ENCODE results near the gene KAZN. TPM values are rescaled to one million over a fixed set of nuclear protein-coding genes. Genes with fewer than 3 reads are reported as not detected.

The KAZN gene
- total RNA-seq, 3 donors from 2014 or later = 0.35 to 1.7 (median 1.2) TPM

GRCh38 chr1:15100121-15100879 lies 501.8 kb downstream of the KAZN start:
- DNase-seq (peak; percentile 18), ATAC-seq (peak; percentile 50 to 57)
- peaks cover 9% of the 10 kb centered on the region for H3K4me1 Mint-ChIP-seq (ENCODE audit: low read depth)
- no peak overlapping the region for H3K4me3 Mint-ChIP-seq
- H3K27me3 Mint-ChIP-seq (ENCODE audit: low read depth) = peaks cover 28% of the 10 kb centered on the region
- no peaks in the 10 kb centered on the region for H3K36me3 Mint-ChIP-seq (ENCODE audit: insufficient read depth)
- H3K9me3 Mint-ChIP-seq = no peaks in the 10 kb centered on the region

GRCh38 chr1:15100880-15101760 lies 502.6 kb downstream of the KAZN start:
- H3K27me3 Mint-ChIP-seq (ENCODE audit: low read depth) = peaks cover 28% of the 10 kb centered on the region
- H3K4me3 Mint-ChIP-seq = no peak overlapping the region
- DNase-seq = no peak
- no peak for ATAC-seq
- peaks cover 9% of the 10 kb centered on the region for H3K4me1 Mint-ChIP-seq (ENCODE audit: low read depth)
- H3K36me3 Mint-ChIP-seq (ENCODE audit: insufficient read depth) = no peaks in the 10 kb centered on the region
- H3K9me3 Mint-ChIP-seq = no peaks in the 10 kb centered on the region

GRCh38 chr1:15101801-15102200 lies 503.3 kb downstream of the KAZN start:
- DNase-seq = no peak
- Mint-ChIP-seq H3K4me3 (no peak overlapping the region), H3K9me3 (no peaks in the 10 kb centered on the region), H3K4me1 (ENCODE audit: low read depth) (peaks cover 9% of the 10 kb centered on the region), H3K27me3 (ENCODE audit: low read depth) (peaks cover 28% of the 10 kb centered on the region), H3K36me3 (ENCODE audit: insufficient read depth) (no peaks in the 10 kb centered on the region)
- ATAC-seq = no peak

- H3K9me3 Mint-ChIP-seq = no peaks in the 10 kb centered on the region
- H3K36me3 Mint-ChIP-seq (ENCODE audit: insufficient read depth) = no peaks in the 10 kb centered on the region
- ATAC-seq = no peak
- H3K27me3 Mint-ChIP-seq (ENCODE audit: low read depth) = peaks cover 28% of the 10 kb centered on the region
- DNase-seq = no peak
- peaks cover 9% of the 10 kb centered on the region for H3K4me1 Mint-ChIP-seq (ENCODE audit: low read depth)
- H3K4me3 Mint-ChIP-seq = no peak overlapping the region
Measured at GRCh38 chr1:15102646-15103045, 504.2 kb downstream of the KAZN start.

GRCh38 chr1:15103211-15103610 lies 504.7 kb downstream of the KAZN start:
- ATAC-seq (no peak), DNase-seq (no peak)
- Mint-ChIP-seq H3K4me1 (ENCODE audit: low read depth) (peaks cover 9% of the 10 kb centered on the region), H3K36me3 (ENCODE audit: insufficient read depth) (no peaks in the 10 kb centered on the region), H3K27me3 (ENCODE audit: low read depth) (peaks cover 28% of the 10 kb centered on the region), H3K9me3 (no peaks in the 10 kb centered on the region), H3K4me3 (no peak overlapping the region)

- no peak overlapping the region for H3K4me3 Mint-ChIP-seq
- ATAC-seq = no peak
- no peak for DNase-seq
Measured at GRCh38 chr1:15103906-15104305, 505.4 kb downstream of the KAZN start.

GRCh38 chr1:15104768-15105167 lies 506.3 kb downstream of the KAZN start:
- DNase-seq = no peak
- Mint-ChIP-seq H3K4me3 (no peak overlapping the region), H3K27me3 (ENCODE audit: low read depth) (peaks cover 22% of the 10 kb centered on the region), H3K9me3 (no peaks in the 10 kb centered on the region), H3K36me3 (ENCODE audit: insufficient read depth) (no peaks in the 10 kb centered on the region), H3K4me1 (ENCODE audit: low read depth) (peaks cover 9% of the 10 kb centered on the region)
- ATAC-seq = no peak

More at GRCh38 chr1:15103906-15104305, 505.4 kb downstream of the KAZN start:
- peaks cover 9% of the 10 kb centered on the region for H3K4me1 Mint-ChIP-seq (ENCODE audit: low read depth)
- H3K9me3 Mint-ChIP-seq = no peaks in the 10 kb centered on the region
- peaks cover 29% of the 10 kb centered on the region for H3K27me3 Mint-ChIP-seq (ENCODE audit: low read depth)
- no peaks in the 10 kb centered on the region for H3K36me3 Mint-ChIP-seq (ENCODE audit: insufficient read depth)

- ATAC-seq = no peak
- H3K27me3 Mint-ChIP-seq (ENCODE audit: low read depth) = peaks cover 5% of the 10 kb centered on the region
- no peaks in the 10 kb centered on the region for H3K36me3 Mint-ChIP-seq (ENCODE audit: insufficient read depth)
- no peaks in the 10 kb centered on the region for H3K4me1 Mint-ChIP-seq (ENCODE audit: low read depth)
- DNase-seq = no peak
- H3K4me3 Mint-ChIP-seq = no peak overlapping the region
- H3K9me3 Mint-ChIP-seq = no peaks in the 10 kb centered on the region
Measured at GRCh38 chr1:15106608-15107007, 508.1 kb downstream of the KAZN start.

GRCh38 chr1:15107058-15107687 lies 508.7 kb downstream of the KAZN start:
- Mint-ChIP-seq H3K27me3 (ENCODE audit: low read depth) (peaks cover 2% of the 10 kb centered on the region), H3K36me3 (ENCODE audit: insufficient read depth) (no peaks in the 10 kb centered on the region), H3K4me3 (no peak overlapping the region), H3K9me3 (no peaks in the 10 kb centered on the region), H3K4me1 (ENCODE audit: low read depth) (peaks cover 3% of the 10 kb centered on the region)
- DNase-seq (no peak), ATAC-seq (no peak)

- Mint-ChIP-seq H3K9me3 (no peaks in the 10 kb centered on the region), H3K4me1 (ENCODE audit: low read depth) (peaks cover 5% of the 10 kb centered on the region), H3K36me3 (ENCODE audit: insufficient read depth) (no peaks in the 10 kb centered on the region), H3K4me3 (no peak overlapping the region), H3K27me3 (ENCODE audit: low read depth) (peaks cover 2% of the 10 kb centered on the region)
- DNase-seq (no peak), ATAC-seq (no peak)
Measured at GRCh38 chr1:15107911-15108310, 509.4 kb downstream of the KAZN start.

GRCh38 chr1:15110128-15110866 lies 511.8 kb downstream of the KAZN start:
- Mint-ChIP-seq H3K4me3 (no peak overlapping the region), H3K4me1 (ENCODE audit: low read depth) (peaks cover 5% of the 10 kb centered on the region), H3K36me3 (ENCODE audit: insufficient read depth) (no peaks in the 10 kb centered on the region), H3K27me3 (ENCODE audit: low read depth) (peaks cover 2% of the 10 kb centered on the region), H3K9me3 (no peaks in the 10 kb centered on the region)
- ATAC-seq (no peak), DNase-seq (no peak)

GRCh38 chr1:15110867-15111230 lies 512.4 kb downstream of the KAZN start:
- DNase-seq (no peak), ATAC-seq (no peak)
- H3K9me3 Mint-ChIP-seq = no peaks in the 10 kb centered on the region
- H3K36me3 Mint-ChIP-seq (ENCODE audit: insufficient read depth) = no peaks in the 10 kb centered on the region
- peaks cover 5% of the 10 kb centered on the region for H3K4me1 Mint-ChIP-seq (ENCODE audit: low read depth)
- H3K27me3 Mint-ChIP-seq (ENCODE audit: low read depth) = peaks cover 2% of the 10 kb centered on the region
- H3K4me3 Mint-ChIP-seq = no peak overlapping the region

- Mint-ChIP-seq H3K36me3 (ENCODE audit: insufficient read depth) (no peaks in the 10 kb centered on the region), H3K27me3 (ENCODE audit: low read depth) (peaks cover 9% of the 10 kb centered on the region), H3K4me3 (no peak overlapping the region), H3K4me1 (ENCODE audit: low read depth) (peaks cover 5% of the 10 kb centered on the region), H3K9me3 (no peaks in the 10 kb centered on the region)
- ATAC-seq (no peak), DNase-seq (no peak)
Measured at GRCh38 chr1:15113146-15113545, 514.7 kb downstream of the KAZN start.

- H3K9me3 Mint-ChIP-seq = no peaks in the 10 kb centered on the region
- H3K27me3 Mint-ChIP-seq (ENCODE audit: low read depth) = peaks cover 14% of the 10 kb centered on the region
- no peak for DNase-seq
- no peak for ATAC-seq
- no peak overlapping the region for H3K4me3 Mint-ChIP-seq
- peaks cover 5% of the 10 kb centered on the region for H3K4me1 Mint-ChIP-seq (ENCODE audit: low read depth)
- H3K36me3 Mint-ChIP-seq (ENCODE audit: insufficient read depth) = no peaks in the 10 kb centered on the region
Measured at GRCh38 chr1:15114884-15115283, 516.4 kb downstream of the KAZN start.
